Ovary (tissue), 9 donors: ENCODE measurements around the gene NFIC. TPM values are rescaled to one million over a fixed set of nuclear protein-coding genes. Genes with fewer than 3 reads are reported as not detected.

Source experiments
- DNase-seq, 5 donors: peaks; one replicate each; pipeline ENCODE4 v3.0.0-alpha.2; 2019 to 2020
- H3K27ac ChIP-seq, 2 donors: fragments of 200-600 bp; one replicate each; pipeline versions ENCODE4 v1.5.1 to v1.8.0; 2019 to 2022
- H3K27me3 ChIP-seq: fragments of 200-600 bp; one replicate; pipeline ENCODE4 v1.8.0; 2022
- H3K36me3 ChIP-seq: fragments of 200-600 bp; sonication (generic); one replicate; pipeline ENCODE4 v1.5.1; 2019
- H3K4me1 ChIP-seq: one replicate; pipeline ENCODE4 v1.8.1; 2013; ENCODE audit warnings: mild to moderate bottlenecking, moderate library complexity; ENCODE audit not compliant: insufficient read depth
- H3K4me3 ChIP-seq: fragments of 200-600 bp; sonication (generic); one replicate; pipeline ENCODE4 v1.5.1; 2017
- H3K9me3 ChIP-seq, 2 donors: fragments of 200-600 bp in 1 of 2; sonication (generic) in 1 of 2; one replicate each; pipeline versions ENCODE4 v1.5.1 to v1.8.1; 2013 to 2019; ENCODE audit warnings: mild to moderate bottlenecking in 1 of 2, moderate library complexity in 1 of 2
- EP300 ChIP-seq: sonication (generic); formaldehyde crosslinking; IDR thresholded peaks from one replicate; pipeline ENCODE4 v1.6.1; 2017; ENCODE audit warnings: antibody characterized with exemption
- POLR2A ChIP-seq: fragments of 450-650 bp; IDR thresholded peaks from one replicate; pipeline ENCODE4 v1.6.1; 2017; ENCODE audit warnings: antibody characterized with exemption, mild to moderate bottlenecking, moderate library complexity
- WGBS, 3 donors: extraction: QIAGEN DNeasy Blood & Tissue Kit in 1 of 3; methylation state at CpG; one replicate each; pipeline versions ENCODE4 v1.1.5 to v1.1.7; 2013 to 2017; 5-methylcytosine and 5-hydroxymethylcytosine counted together
- intact Hi-C, 4 donors: fragments of 100-400 bp; cut with DNase I; formaldehyde crosslinking; loops; one replicate each; pipeline versions ENCODE4 v1.11.0 to v1.15.1; 2022 to 2023
- polyA plus RNA-seq, 2 donors: library from polyadenylated mRNA; stranded (reverse); fragments of 200-250 nt in 1 of 2; fragments of 350-450 nt in 1 of 2; fragmentation: Illumina TruSeq in 1 of 2; extraction: RNeasy Lipid Tissue Mini Kit (QIAGEN cat#74804) in 1 of 2; gene quantifications; one replicate each; pipeline ENCODE4 v1.2.3, GENCODE V29; 2013 to 2014
- total RNA-seq, 7 donors: library from RNA; depleted of rRNA in 2 of 7; stranded (reverse); fragments of >200 nt in 2 of 7; fragmentation: NEBNext Ultra II Directional in 3 of 7; extraction: Animal tissue kit (Norgen Biotek cat#: 25700) in 3 of 7; gene quantifications; one replicate each; pipeline versions ENCODE4 v1.1.0 to v1.2.4, GENCODE V29; 2016 to 2023
- TF ChIP-seq, protein P1 (sequence below), 3 donors: fragments of 450-650 bp in 2 of 3; fragments of 200-600 bp in 1 of 3; IDR thresholded peaks; one replicate each; pipeline versions ENCODE4 v1.5.1 to v1.8.0; 2016 to 2022; ENCODE audit warnings: antibody characterized with exemption in 3 of 3, mild to moderate bottlenecking in 1 of 3
- donor health status: DM: no; HTN: no; CAD: no; lungs with moderate emphysema.
- donor health status: DM: no; HTN: no; CAD: no.
- donor health status: Bipolar disorder and iron deficiency.
- donor health status: DM: yes; HTN: yes; CAD: no.
- donor health status: DM: no; HTN: no; CAD: no.
- donor health status: DM: yes; HTN: yes; CAD: no.

The NFIC gene
- total and polyA plus RNA-seq, 9 donors = 31.9 to 345 (median 250) TPM

DNA sequence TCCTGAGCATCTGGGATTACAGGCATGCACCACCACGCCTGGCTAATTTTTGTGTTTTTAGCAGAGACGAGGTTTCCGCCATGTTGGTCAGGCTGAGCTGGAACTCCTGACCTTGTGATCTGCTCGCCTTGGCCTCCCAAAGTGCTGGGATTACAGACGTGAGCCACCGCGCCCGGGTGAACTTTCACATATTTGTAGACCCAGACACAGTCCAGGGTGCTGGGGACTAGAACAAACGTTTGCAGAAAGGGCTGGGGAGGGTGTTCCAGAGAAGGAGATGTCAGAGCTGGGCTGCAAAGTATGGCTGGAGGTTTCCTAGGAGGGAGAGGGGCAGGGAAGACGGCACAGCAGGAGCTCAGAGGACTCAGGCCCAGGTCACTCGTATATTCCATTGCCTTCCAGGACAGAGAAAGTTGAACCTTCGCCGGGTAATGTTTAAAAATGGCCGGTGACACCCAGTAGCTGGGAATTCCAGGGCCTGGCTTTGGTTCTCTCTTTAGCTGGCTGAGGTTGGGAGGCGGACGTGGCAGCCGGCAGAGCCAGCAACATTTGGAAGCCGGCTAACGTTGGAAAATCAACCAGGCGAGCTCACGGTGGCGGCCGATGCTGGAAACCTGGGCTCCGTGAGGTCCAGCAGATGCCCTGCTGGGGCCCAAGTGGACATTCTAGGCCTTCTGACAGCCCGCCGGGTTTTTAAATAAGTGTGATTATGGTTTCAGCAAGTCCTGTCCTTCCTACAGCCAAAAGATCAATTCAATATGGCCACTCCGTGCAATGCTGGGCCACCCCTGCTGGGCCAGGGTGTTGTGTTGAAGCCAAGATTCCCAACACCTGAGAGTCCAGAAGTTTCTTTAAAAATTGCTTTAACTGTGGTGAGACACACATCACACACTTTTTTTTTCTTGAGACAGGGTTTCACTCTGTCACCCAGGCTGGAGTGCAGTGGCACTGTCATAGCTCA is 41.5 kb downstream of the NFIC start:
- Histone ChIP-seq H3K4me3 (peak overlapping the region; percentile 24), H3K4me1 (peaks cover 16% of the 10 kb centered on the region), H3K9me3 (no peaks in the 10 kb centered on the region), H3K27ac (peak overlapping the region; percentile 50 to 75), H3K36me3 (no peaks in the 10 kb centered on the region), H3K27me3 (no peaks in the 10 kb centered on the region)
- no peak for TF ChIP-seq POLR2A
- TF ChIP-seq EP300 = no peak
- TF ChIP-seq, protein P1, sequence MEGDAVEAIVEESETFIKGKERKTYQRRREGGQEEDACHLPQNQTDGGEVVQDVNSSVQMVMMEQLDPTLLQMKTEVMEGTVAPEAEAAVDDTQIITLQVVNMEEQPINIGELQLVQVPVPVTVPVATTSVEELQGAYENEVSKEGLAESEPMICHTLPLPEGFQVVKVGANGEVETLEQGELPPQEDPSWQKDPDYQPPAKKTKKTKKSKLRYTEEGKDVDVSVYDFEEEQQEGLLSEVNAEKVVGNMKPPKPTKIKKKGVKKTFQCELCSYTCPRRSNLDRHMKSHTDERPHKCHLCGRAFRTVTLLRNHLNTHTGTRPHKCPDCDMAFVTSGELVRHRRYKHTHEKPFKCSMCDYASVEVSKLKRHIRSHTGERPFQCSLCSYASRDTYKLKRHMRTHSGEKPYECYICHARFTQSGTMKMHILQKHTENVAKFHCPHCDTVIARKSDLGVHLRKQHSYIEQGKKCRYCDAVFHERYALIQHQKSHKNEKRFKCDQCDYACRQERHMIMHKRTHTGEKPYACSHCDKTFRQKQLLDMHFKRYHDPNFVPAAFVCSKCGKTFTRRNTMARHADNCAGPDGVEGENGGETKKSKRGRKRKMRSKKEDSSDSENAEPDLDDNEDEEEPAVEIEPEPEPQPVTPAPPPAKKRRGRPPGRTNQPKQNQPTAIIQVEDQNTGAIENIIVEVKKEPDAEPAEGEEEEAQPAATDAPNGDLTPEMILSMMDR (IDR thresholded peaks at IDR 0.05) = no peak
- peak in 4 of 5 donors; percentile 51 to 71 (median 62) for DNase-seq
- WGBS, 3 donors = 15 to 18% (median 18%) methylated on average over 27 of the region's 27 CpGs
- intact Hi-C loops = loop anchor here in 1 of 4 donors (10.0 kb wide), 1 partner anchor 63 kb away; no protein-coding TSS in a partner anchor

DNA sequence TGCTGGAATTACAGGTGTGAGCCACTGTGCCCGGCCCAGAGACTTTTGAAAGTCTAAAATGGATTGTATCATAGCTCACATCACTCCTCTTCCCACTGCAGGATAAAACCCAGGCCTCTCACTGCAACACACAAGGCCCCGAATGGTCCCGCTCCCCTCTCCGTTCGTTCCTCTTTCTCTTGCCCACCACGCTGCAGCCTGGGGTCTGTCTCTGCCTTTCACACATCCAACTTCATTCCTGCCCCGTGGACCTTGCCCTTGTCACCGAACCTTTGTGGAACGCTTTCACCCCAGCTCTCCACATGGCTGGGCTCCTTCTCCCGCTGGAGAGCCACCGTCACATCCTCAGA is 42.6 kb downstream of the NFIC start:
- 88 to 90% (median 89%) methylated on average over 11 of the region's 11 CpGs for WGBS, 3 donors
- TF ChIP-seq, protein P1 (IDR thresholded peaks at IDR 0.05) = no peak
- TF ChIP-seq EP300 = no peak
- TF ChIP-seq POLR2A = no peak
- H3K36me3 ChIP-seq = no peaks in the 10 kb centered on the region
- H3K4me1 ChIP-seq = peaks cover 13% of the 10 kb centered on the region
- no peak overlapping the region for H3K4me3 ChIP-seq
- intact Hi-C loops = loop anchor here in 1 of 4 donors (10.0 kb wide), 1 partner anchor 64 kb away; no protein-coding TSS in a partner anchor
- H3K27ac ChIP-seq = peak overlapping the region; percentile 29 to 50
- H3K9me3 ChIP-seq = no peaks in the 10 kb centered on the region
- H3K27me3 ChIP-seq = no peaks in the 10 kb centered on the region
- no peak for DNase-seq

DNA sequence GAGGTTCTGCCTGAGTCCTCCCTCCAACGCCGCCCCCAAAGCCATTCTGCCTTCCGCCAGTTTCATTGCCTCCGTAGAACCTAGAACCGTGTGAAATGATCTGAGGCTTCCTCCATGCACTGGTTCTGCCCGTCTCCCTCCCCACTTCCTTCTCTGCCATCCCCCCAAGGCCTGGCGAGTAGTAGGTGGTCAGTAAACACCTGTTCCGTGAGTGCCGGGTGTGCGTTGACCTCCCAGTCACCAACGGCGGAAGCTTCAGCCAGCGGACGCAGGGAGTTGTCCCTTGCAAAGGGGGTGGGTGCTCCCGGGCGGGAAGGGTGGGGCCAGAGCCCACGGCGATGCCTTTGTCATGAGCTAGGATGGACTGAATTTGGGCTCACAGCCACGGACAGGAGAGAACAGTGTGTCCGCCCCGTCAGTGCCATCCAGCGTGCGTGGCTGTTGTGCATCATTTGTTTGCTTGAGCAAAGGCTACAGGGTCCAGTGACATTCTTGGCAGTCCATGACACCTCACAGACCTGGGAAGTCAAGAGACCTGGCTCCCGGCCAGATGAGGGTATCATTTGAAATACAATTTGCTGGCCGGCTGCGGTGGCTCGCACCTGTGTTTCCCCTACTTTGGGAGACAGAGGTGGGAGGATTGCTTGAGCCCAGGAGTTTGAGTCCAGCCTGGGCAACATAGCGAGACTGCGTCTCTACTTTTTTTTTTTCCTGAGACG is 43.1 kb downstream of the NFIC start:
- Histone ChIP-seq H3K4me3 (peak overlapping the region; percentile 12), H3K9me3 (no peaks in the 10 kb centered on the region), H3K27me3 (no peaks in the 10 kb centered on the region), H3K27ac (peak overlapping the region; percentile 29 to 50), H3K36me3 (no peaks in the 10 kb centered on the region), H3K4me1 (peaks cover 13% of the 10 kb centered on the region)
- DNase-seq = peak in 2 of 5 donors; percentile 63
- TF ChIP-seq, protein P1 (IDR thresholded peaks at IDR 0.05) = no peak
- no peak for TF ChIP-seq EP300
- intact Hi-C loops = loop anchor here in 1 of 4 donors (10.0 kb wide), 1 partner anchor 65 kb away; no protein-coding TSS in a partner anchor
- 67 to 72% (median 68%) methylated on average over 30 of the region's 30 CpGs for WGBS, 3 donors

DNA sequence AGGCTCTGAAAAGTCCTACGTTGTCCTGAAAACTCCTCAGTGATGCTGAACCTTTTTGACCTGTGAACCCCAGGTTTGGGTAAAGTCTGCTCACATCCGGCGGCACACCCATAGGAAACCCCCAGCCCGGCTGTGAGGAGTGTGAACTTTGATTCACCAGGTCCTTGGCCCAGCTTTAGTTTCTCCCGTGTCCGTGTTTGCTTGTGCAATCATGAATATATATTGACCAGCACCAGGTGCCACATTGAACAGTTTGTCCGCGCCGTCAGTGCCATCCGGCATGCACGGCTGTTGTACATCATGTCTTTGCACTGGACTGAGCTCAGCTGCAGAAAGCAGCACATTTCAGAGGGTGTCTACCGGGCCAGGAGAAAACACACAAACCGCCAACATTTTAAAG is 45.3 kb downstream of the NFIC start:
- no peak overlapping the region for H3K4me3 ChIP-seq
- intact Hi-C loops = no loop called here
- no peaks in the 10 kb centered on the region for H3K27me3 ChIP-seq
- H3K9me3 ChIP-seq = no peaks in the 10 kb centered on the region
- TF ChIP-seq, protein P1 (IDR thresholded peaks at IDR 0.05) = no peak
- TF ChIP-seq EP300 = no peak
- TF ChIP-seq POLR2A = no peak
- DNase-seq = no peak
- no peak overlapping the region for H3K27ac ChIP-seq
- H3K4me1 ChIP-seq = peaks cover 9% of the 10 kb centered on the region
- no peaks in the 10 kb centered on the region for H3K36me3 ChIP-seq
- 73 to 78% (median 74%) methylated on average over 13 of the region's 13 CpGs for WGBS, 3 donors
